A673 (cell line): ENCODE measurements around the gene YOD1.

Experiments used
- CTCF ChIP-seq: fragments of 300-800, 200-600 bp; sonication (generic); conservative IDR thresholded peaks from 2 replicates; pipeline ENCODE4 v1.5.1; 2017; ENCODE audit warnings: low read depth, mild to moderate bottlenecking, antibody characterized with exemption, low read length, moderate library complexity, mixed read lengths
- EZH2 ChIP-seq: fragments of 200-600 bp; sonication (generic); IDR thresholded peaks from 2 replicates; pipeline ENCODE4 v1.6.1; 2017; ENCODE audit warnings: borderline replicate concordance, low read depth, mild to moderate bottlenecking, mixed read lengths, antibody characterized with exemption, low read length; ENCODE audit not compliant: poor library complexity, severe bottlenecking

- TF ChIP-seq CTCF (no peak), EZH2 (no peak)
Observed at GRCh38 chr1:207076181-207076955, 25.4 kb upstream of the YOD1 start.
